Gastrocnemius medialis (tissue), 4 donors: ENCODE data around the gene CLHC1.
"Not testable (repeated sequence)": the region's sequence is repeated elsewhere in the genome, so short reads cannot be mapped to it uniquely, and the experiment has no call there.

Experiments
- CTCF ChIP-seq, 5 experiments: fragments of 450-650 bp in 3 of 5; fragments of 200-600 bp in 2 of 5; sonication (generic) in 2 of 5; IDR thresholded peaks in 4 of 5; conservative IDR thresholded peaks in 1 of 5; 1 replicate in 4 of 5; 2 replicates in 1 of 5; pipeline ENCODE4 v1.5.1; 2016 to 2019; ENCODE audit warnings: antibody characterized with exemption in 5 of 5, mild to moderate bottlenecking in 3 of 5, moderate library complexity in 3 of 5
- POLR2A ChIP-seq, 2 donors: fragments of 450-650 bp; IDR thresholded peaks; one replicate each; pipeline ENCODE4 v1.6.1; 2017; ENCODE audit warnings: antibody characterized with exemption in 2 of 2, mild to moderate bottlenecking in 2 of 2, moderate library complexity in 2 of 2

- not testable (repeated sequence) for TF ChIP-seq CTCF (IDR thresholded peaks at IDR 0.05 in 4 of 5, conservative IDR thresholded peaks at IDR 0.05 in 1 of 5); POLR2A (IDR thresholded peaks at IDR 0.05)
Observed at GRCh38 chr2:55143706-55144105, 88.4 kb downstream of the CLHC1 start.
